HG03066 (cell line): ENCODE results near the gene PTPN14.

Experiments
- ATAC-seq: cut with Tn5 transposase; IDR thresholded peaks from one replicate; pipeline ENCODE4 v1.9.1; 2021; ENCODE audit warnings: low read depth; ENCODE audit not compliant: unreplicated experiment

The PTPN14 gene

DNA sequence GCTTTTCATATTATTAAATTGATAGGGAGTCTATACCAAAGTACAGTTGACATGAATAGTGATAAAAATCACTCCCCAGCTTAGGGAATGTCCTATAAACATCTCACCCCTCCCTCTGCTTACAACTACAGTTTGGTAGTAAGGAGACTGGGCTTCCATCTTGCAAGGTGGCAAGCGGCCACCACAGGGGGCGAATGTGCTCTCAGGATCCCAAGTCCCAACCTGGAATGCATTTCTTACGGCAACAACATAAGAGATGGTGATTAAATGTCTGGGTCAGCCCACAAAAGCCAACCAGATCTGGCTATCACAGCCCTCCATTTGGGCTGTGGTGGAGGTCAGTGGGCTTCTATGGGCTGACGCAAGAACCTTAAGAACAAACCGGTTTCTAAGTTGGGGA, 202.4 kb downstream of the PTPN14 start:
- ATAC-seq: no peak

GRCh38 chr1:214344897-214345296, 206.5 kb downstream of the PTPN14 start:
- ATAC-seq: no peak

- no peak for ATAC-seq
These were observed 208.9 kb downstream of the PTPN14 start for GRCh38 chr1:214342525-214342924.

DNA sequence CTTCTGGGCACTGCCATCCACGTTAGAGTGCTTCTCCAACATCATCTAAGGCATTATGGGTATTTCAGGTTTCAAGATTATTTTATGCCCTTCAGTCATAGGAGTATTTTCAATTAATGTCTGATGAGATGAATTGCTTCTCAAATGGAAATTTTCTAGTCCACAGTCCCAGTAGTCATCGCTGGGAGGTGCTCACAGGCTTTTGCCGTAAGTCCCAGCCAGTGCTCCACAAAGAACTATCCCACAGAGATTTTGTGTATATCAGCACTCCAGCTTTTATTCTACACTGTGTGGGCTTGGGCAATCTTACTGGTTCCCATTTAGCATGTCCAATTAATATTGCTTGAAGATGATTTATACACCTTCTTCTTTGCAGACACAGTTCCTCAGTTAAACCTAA, 209.5 kb downstream of the PTPN14 start:
- ATAC-seq: no peak

GRCh38 chr1:214341459-214341858, 209.9 kb downstream of the PTPN14 start:
- ATAC-seq: no peak

- no peak for ATAC-seq
These were observed 213.2 kb downstream of the PTPN14 start for GRCh38 chr1:214338212-214338611.

GRCh38 chr1:214337511-214337910, 213.9 kb downstream of the PTPN14 start:
- ATAC-seq: no peak

- ATAC-seq: no peak
These were observed 214.4 kb downstream of the PTPN14 start for GRCh38 chr1:214337015-214337414.

DNA sequence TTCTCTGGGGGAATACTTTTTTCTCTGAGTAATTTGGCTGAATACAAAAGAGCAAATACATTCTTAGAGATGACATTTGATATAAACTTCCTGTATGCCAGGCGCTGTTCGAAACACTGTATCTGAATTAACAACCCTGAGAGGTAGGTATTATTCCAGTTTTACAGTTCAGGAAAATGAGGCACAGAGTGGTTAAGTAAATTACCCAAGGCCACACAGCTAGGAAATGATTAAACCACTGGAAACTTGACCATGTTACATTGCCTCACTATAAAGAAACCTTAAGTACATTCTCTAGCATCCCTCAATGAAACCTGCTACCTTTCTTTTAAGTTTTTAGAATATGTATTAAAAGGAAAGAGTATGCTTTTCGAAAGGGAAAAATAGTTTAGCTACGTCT, 215.8 kb downstream of the PTPN14 start:
- ATAC-seq: no peak

GRCh38 chr1:214332946-214333798, 218.2 kb downstream of the PTPN14 start:
- ATAC-seq: peak; percentile 52

- ATAC-seq: no peak
These were observed 219.5 kb downstream of the PTPN14 start for GRCh38 chr1:214331827-214332423.

- no peak for ATAC-seq
These were observed 220.2 kb downstream of the PTPN14 start for GRCh38 chr1:214331180-214331579.

GRCh38 chr1:214330715-214331114, 220.7 kb downstream of the PTPN14 start:
- ATAC-seq: no peak

DNA sequence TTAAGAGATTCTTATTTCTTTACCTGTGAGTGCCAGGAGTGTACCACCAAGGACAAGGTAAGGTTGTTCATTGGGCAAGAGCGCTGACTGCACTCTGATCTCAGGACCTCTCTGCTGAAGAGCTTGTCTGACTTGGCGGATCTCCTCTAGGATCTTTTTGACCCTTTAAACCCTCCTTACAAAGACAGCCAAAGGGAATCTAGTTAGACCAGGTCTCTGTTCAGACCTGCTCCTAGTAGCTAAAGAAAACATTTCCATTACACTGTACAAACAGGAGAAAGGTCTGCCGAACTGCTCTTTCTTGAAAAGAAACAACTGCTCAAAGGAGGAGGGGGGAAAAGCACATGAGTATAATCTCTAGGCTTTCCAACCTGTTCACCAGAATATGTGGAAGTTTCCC, 221.2 kb downstream of the PTPN14 start:
- no peak for ATAC-seq

DNA sequence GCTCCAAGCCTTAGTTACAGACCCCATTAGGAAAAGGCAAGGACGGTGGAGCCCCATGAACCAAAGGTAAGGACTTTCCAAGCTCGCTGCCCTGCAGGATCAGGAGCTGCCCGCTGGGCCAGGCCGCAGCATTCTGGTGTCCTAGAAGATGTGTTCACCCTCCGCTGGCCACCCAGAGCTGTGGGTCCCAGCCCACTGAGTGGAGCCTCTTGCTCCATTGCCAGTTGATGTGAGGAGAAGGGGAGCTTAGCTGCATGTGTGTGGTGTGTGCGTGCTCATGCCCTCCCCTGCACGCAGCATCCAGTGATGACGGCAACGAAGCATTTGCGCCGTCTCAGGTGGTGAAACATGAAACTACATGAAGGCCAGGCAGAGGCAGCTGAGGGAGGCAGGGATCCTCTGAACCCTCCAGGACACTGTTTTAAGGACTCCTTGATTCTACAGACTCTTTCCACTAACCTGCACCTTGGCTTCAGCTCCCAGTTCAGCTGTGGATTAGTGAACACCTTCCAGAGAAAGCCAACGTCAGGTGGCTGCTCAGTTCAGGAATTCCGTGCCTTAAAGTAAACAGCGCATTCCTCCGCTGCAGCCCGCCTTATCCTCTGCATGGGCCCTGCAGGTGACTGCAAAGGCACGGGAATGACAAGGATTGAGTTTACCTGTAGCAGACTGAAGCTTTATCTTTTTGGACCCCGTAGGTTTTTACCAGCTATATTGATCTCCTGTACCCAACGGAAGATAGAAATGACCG, 221.8 kb downstream of the PTPN14 start:
- no peak for ATAC-seq

DNA sequence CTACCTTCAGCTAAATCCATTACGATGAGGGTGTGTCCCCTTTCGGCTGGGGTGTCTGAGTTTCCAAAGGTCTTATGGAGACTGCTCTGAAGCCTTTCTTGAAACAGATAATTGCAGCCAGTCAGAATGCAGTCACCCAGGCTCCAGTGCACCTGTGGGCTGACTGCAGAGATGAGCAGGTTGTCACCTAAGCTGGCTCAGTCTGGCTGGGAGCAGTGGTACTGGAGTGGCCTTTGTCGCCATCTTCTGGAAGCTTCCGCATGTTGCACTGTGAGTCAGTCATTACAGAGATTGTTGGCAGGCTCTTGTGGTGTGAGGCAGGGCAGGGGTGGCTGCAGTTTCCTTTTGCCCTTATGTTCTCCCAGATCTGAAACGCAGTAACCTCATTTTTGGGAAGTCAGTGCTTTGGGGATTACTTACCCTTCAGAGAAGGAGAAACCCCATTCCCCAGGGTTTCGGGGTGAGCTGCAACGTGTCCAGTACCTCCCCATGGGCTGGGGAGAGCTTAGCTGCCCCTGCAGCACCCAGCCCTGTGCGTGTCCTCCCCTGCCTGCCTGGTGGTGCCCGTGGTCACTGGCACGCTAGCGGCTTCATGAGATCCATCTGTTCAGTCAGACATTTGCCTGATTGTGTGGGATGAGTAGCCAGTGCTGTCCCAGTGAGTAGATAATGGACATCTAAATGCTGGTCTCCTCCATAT, 222.5 kb downstream of the PTPN14 start:
- peak; percentile 84 for ATAC-seq

- no peak for ATAC-seq
These were observed 223.9 kb downstream of the PTPN14 start for GRCh38 chr1:214327514-214327913.

DNA sequence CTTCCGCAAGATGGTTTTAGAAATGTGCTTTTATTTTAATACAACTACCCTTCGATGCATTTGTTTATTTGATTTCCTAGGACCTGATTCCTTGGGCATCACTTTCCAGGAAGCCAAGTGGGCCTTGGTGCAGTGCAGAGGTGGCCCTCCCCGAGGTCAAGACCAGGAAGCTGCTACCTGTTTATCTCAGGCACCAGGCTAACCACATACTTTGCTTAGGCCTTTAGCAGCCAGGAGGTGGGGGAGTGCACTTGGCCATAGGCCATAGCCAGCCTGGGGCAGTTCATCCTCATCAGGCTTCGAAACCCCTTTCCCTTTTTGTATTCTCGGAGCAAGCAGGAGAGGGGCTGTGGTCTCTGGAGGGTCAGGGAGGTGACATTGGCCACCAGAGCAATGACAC, 225.0 kb downstream of the PTPN14 start:
- no peak for ATAC-seq

DNA sequence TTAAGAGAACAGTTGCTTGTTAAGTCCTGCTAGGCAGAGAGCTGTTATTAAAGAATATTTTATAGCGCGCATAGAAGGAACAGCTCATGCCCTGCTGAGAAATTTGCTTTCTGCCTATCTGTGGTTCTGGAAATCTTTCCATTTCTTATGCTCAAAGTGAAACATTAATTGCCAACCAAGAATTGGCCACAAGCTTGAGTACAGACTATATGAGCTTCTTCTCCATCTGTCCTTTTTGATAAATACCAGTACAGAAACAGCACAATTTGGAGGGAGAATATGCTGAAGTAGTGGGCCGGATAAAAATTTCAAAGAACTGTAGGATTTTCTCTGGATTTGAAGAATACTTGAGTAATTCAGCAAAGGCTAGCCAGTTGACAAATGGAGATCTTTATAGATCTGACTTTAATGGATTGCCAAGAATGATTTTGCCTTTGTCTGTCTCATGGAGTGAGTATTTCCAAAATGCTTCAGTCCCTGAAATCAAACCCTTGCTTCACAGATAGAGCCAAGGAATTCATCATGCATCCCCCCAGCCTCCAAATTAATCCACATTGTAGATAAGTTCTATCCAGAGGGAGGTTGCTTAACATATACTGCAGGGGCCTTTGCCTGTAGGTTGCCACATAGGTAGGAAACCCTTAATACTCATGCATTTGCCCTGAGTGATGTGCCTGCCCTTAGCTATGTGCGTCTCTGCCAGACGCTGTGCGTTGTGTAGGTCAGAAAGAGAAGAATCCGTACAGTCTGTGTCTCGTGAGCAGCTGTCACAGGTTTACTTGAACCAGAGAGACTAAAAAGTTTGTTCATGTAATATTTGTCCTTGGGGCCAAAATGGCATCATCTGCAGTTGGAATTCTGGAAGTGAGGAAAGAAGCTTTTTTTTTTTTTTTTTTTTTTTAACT, 226.3 kb downstream of the PTPN14 start:
- no peak for ATAC-seq
